GM12873 (cell line): ENCODE measurements around the gene PDCD2.
A peak's percentile ranks its signal among the peaks of the same experiment; 100 is the strongest.

ENCODE experiments used
- TF ChIP-seq, protein P1 (sequence below): IDR thresholded peaks from 2 replicates; pipeline ENCODE4 v1.5.1; 2012; ENCODE audit warnings: low read depth, mild to moderate bottlenecking, moderate library complexity, low read length, control low read depth; ENCODE audit not compliant: insufficient read depth; ENCODE audit errors: missing control alignments

PDCD2 gene

DNA sequence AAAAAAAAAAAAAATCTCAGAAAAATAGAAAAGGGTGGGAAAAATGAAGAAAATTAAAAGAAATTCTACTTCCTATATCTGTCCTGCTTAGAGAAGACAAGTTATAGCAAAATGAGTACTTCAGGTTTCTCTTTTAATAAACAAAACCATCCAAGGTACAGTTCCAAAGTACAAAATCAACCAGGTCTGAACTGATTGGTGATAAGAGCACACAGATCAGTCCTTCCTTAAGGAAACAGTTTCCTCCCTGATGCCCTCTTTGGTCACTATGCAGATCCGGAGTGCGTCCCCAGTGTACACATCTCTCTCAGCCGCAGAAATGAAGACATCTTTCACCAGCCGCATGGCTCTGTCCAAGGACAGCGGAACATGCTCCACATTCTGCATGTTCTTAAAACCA lies 49.4 kb downstream of the PDCD2 start:
- TF ChIP-seq, protein P1, sequence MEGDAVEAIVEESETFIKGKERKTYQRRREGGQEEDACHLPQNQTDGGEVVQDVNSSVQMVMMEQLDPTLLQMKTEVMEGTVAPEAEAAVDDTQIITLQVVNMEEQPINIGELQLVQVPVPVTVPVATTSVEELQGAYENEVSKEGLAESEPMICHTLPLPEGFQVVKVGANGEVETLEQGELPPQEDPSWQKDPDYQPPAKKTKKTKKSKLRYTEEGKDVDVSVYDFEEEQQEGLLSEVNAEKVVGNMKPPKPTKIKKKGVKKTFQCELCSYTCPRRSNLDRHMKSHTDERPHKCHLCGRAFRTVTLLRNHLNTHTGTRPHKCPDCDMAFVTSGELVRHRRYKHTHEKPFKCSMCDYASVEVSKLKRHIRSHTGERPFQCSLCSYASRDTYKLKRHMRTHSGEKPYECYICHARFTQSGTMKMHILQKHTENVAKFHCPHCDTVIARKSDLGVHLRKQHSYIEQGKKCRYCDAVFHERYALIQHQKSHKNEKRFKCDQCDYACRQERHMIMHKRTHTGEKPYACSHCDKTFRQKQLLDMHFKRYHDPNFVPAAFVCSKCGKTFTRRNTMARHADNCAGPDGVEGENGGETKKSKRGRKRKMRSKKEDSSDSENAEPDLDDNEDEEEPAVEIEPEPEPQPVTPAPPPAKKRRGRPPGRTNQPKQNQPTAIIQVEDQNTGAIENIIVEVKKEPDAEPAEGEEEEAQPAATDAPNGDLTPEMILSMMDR: no peak

DNA sequence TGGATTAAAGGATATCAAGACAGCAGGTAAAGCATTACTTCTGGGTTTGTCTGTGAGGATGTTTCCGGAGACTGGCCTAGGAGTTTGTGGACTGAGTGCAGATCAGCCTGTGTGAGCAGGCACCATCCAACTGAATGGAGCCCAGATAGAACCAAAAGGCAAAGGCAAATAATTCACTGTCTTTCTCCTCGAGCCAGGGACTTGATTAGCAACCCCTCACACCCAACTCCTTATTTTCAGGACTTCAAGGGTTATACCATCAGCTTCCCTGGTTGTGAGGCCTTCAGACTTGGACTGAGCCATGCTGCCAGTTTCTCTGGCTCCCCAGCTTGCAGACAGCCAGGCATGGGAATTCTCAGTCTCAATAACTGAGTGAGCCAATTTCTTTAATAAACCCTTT lies 50.6 kb downstream of the PDCD2 start:
- TF ChIP-seq, protein P1: no peak

DNA sequence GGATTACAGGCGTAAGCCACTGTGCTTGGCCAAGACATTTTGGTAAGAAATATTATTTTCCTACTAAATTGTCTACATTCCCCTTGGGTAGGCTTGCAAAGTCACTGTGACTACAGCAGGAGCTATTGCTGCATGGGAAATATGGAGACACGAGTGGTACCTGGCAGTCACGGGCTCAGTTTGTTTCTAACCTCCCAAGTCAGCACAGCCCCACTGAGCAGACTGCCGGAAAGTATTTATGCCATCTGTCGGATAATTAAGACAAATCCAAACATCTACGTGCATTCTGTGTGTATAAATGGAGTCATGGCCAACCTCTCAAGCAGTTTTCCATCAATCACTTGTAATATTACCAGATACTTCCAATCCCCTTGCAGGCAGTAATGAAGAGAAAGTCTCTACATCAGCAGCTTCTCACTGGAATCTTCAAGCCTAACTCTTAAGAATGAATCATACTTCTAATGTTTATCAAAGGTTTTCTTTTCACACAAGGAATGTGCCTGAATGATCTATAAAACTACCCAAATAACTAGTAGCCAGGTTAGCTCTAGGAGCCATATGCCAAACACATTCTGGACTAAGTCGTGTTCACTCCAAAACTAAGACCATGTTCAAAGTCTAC lies 51.5 kb downstream of the PDCD2 start:
- TF ChIP-seq, protein P1: no peak

DNA sequence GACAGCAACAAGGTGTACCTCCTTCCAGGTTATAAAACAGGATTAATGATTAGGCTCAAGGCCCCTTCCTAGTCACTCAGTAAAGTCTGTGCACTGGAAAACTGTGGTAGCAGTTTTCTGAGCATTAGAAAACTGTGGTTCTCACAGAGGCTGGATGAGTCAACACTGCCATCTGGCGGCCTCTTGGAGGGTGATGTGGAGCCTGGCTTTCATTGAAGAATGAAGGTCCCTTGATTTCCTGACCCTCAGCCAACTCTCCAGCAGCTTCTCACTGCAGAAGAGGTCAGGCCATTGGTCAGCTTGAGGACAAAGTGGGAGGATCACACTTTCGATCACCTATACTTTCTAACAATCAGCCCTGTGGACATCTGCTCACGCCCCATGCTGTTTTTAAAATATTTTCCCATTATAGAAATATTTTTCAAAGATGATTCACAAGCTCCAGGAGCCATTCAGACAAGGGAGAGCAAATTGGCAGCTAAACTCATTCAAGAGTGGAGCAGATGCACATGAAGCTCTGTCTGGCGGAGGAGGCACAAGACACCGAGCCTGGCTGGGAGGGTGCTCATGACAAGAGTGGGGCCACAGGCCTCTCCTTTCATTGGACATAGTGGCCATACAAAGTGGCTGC lies 54.5 kb downstream of the PDCD2 start:
- TF ChIP-seq, protein P1: peak; percentile 94

DNA sequence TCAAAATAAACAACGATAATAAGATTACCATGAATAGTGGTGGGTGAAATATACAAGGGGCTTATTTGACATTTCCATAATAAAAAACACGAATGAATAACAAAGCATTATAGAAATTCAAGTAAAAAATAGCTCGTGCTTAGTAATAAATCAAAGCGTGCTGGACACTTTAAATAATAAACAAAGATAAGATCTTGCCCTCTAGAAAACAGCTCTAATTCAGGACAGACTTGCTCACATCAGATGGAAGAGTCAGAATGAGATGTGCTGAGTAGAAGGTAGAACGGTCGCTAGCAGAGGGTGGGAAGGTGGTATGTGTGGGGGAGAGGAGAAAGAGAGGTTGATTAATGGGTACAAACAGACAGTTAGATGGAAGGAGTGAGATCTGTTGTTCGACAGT lies 58.6 kb downstream of the PDCD2 start:
- TF ChIP-seq, protein P1: no peak
